Neuronal stem cell (in vitro differentiated cells): Measurements from ENCODE around the gene APBA1. TPM values are rescaled to one million over a fixed set of nuclear protein-coding genes. Genes with fewer than 3 reads are reported as not detected.

Experiments
- DNase-seq: peaks from one replicate; pipeline ENCODE4 v3.0.0-alpha.2; 2013; ENCODE audit warnings: low spot score
- H2AFZ ChIP-seq: one replicate; pipeline ENCODE4 v1.6.1; 2013; ENCODE audit warnings: mild to moderate bottlenecking, low read length, inconsistent platforms
- H2AK5ac ChIP-seq: 2 replicates; pipeline ENCODE4 v1.6.1; 2013; ENCODE audit warnings: low read depth, mild to moderate bottlenecking, inconsistent platforms, low read length, moderate library complexity, mixed read lengths
- H2BK120ac ChIP-seq: 2 replicates; pipeline ENCODE4 v1.6.1; 2013; ENCODE audit warnings: low read depth, mild to moderate bottlenecking, inconsistent platforms, low read length, moderate library complexity, mixed read lengths
- H2BK12ac ChIP-seq: one replicate; pipeline ENCODE4 v1.6.1; 2013; ENCODE audit warnings: low read length, inconsistent platforms
- H2BK15ac ChIP-seq: 2 replicates; pipeline ENCODE4 v1.6.1; 2013; ENCODE audit warnings: mild to moderate bottlenecking, low read length, inconsistent platforms, mixed read lengths
- H2BK5ac ChIP-seq: one replicate; pipeline ENCODE4 v1.6.1; 2013; ENCODE audit warnings: inconsistent platforms, mild to moderate bottlenecking, low read length, moderate library complexity
- H3K14ac ChIP-seq: one replicate; pipeline ENCODE4 v1.6.1; 2013; ENCODE audit warnings: low read length, inconsistent platforms
- H3K18ac ChIP-seq: 2 replicates; pipeline ENCODE4 v1.6.1; 2013; ENCODE audit warnings: low read length, inconsistent platforms
- H3K23ac ChIP-seq: 2 replicates; pipeline ENCODE4 v1.6.1; 2013; ENCODE audit warnings: low read depth, mild to moderate bottlenecking, mixed read lengths, low read length, inconsistent platforms; ENCODE audit not compliant: poor library complexity
- H3K27ac ChIP-seq: replicated peaks from 3 replicates; pipeline ENCODE4 v1.5.1; 2013; ENCODE audit warnings: low read length, inconsistent platforms
- H3K27me3 ChIP-seq, 3 experiments: 2 replicates each; pipeline ENCODE4 v1.6.1; 2013; ENCODE audit warnings: low read length in 3 of 3, mild to moderate bottlenecking in 2 of 3, inconsistent platforms in 1 of 3, low read depth in 1 of 3, mixed read lengths in 1 of 3, moderate library complexity in 1 of 3; ENCODE audit not compliant: control insufficient read depth in 3 of 3, insufficient read depth in 3 of 3
- H3K36me3 ChIP-seq, 2 donors: replicated peaks in 1 of 2; 2 replicates each; pipeline ENCODE4 v1.6.1; 2013; ENCODE audit warnings: low read length in 2 of 2; ENCODE audit not compliant: control insufficient read depth in 2 of 2, insufficient read depth in 2 of 2
- H3K4ac ChIP-seq: 2 replicates; pipeline ENCODE4 v1.6.1; 2013; ENCODE audit warnings: inconsistent platforms, mild to moderate bottlenecking, low read length, moderate library complexity
- H3K4me1 ChIP-seq, 2 donors: 1 replicate in 1 of 2; 2 replicates in 1 of 2; pipeline ENCODE4 v1.6.1; 2013; ENCODE audit warnings: low read length in 2 of 2, low read depth in 1 of 2; ENCODE audit not compliant: control insufficient read depth in 2 of 2, insufficient read depth in 1 of 2
- H3K4me2 ChIP-seq: one replicate; pipeline ENCODE4 v1.6.1; 2013; ENCODE audit warnings: mild to moderate bottlenecking, low read length, inconsistent platforms; ENCODE audit not compliant: insufficient read depth, poor library complexity, severe bottlenecking
- H3K4me3 ChIP-seq, 2 donors: 2 replicates each; pipeline ENCODE4 v1.5.1; 2013; ENCODE audit warnings: low read length in 2 of 2, mild to moderate bottlenecking in 2 of 2, inconsistent platforms in 1 of 2, moderate library complexity in 1 of 2
- H3K79me1 ChIP-seq: one replicate; pipeline ENCODE4 v1.6.1; 2013; ENCODE audit warnings: low read depth, mild to moderate bottlenecking, inconsistent platforms, low read length, moderate library complexity
- H3K9ac ChIP-seq: one replicate; pipeline ENCODE4 v1.6.1; 2013; ENCODE audit warnings: mild to moderate bottlenecking, low read depth, low read length, inconsistent platforms; ENCODE audit not compliant: poor library complexity
- H3K9me3 ChIP-seq, 2 donors: replicated peaks in 1 of 2; 2 replicates each; pipeline versions ENCODE3 to v1.6.1; 2013; ENCODE audit warnings: low read length in 2 of 2, mild to moderate bottlenecking in 2 of 2, inconsistent platforms in 1 of 2, low read depth in 1 of 2, mixed read lengths in 1 of 2, moderate library complexity in 1 of 2; ENCODE audit not compliant: control insufficient read depth in 2 of 2, insufficient read depth in 1 of 2
- H4K8ac ChIP-seq: one replicate; pipeline ENCODE4 v1.6.1; 2013; ENCODE audit warnings: low read depth, mild to moderate bottlenecking, inconsistent platforms, low read length, moderate library complexity
- H4K91ac ChIP-seq: one replicate; pipeline ENCODE4 v1.6.1; 2013; ENCODE audit warnings: low read length, low read depth, mild to moderate bottlenecking, inconsistent platforms; ENCODE audit not compliant: poor library complexity
- WGBS, 2 donors: extraction: QIAGEN DNeasy Blood & Tissue Kit; methylation state at CpG; one replicate each; pipeline ENCODE4 v1.1.7; 2013; ENCODE audit warnings: missing lambda C conversion rate in 2 of 2, mixed read lengths in 1 of 2; ENCODE audit not compliant: insufficient read length in 2 of 2, insufficient replicate concordance in 1 of 2; ENCODE audit errors: extremely low coverage in 2 of 2; 5-methylcytosine and 5-hydroxymethylcytosine counted together
- polyA plus RNA-seq, 2 experiments: library from polyadenylated mRNA; stranded (reverse); fragments of 200-250 nt; gene quantifications; one replicate each; pipeline ENCODE4 v1.2.3, GENCODE V29; 2013

APBA1 gene
- 6.7 TPM for polyA plus RNA-seq (2013, experiment 1 of 2)
- polyA plus RNA-seq (2013, experiment 2 of 2): 7.5 TPM

DNA sequence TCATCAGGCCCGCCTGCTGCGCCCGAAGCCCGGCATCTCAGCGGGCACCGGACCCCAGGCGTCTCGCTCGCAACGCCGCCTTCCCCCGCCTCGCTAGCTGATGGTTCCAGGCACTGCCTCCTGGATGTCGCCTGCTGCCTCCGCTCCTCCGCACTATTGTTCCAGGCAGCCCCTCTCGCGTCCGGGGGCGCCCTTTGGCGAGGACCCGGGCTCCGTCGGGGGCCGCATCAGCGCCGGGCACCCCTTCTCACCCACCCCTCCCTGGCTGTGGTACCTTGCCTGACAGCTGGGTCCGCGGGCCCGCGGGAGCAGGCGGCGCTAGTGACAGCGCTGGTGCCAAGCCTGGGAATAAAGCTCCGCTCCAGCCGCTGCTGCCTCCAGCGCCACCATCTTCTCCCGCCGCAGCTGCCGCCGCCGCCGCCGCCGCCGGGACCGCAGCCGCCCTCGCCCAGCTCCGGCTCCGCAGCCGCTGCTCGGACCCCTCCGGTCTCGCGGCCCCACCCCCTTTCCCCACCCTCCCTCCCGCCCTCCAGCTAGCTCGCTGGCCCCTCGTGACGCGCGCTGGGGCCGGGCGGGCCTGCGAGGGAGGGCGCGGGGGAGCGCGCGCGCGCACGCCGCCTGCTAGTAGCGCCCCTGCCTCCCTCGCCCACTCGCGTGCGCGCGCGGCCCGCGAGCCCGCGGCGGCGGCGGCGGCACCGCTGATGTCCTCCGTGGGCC, at the start of gene APBA1:
TSS of gene APBA1 (minus strand) at position 493 of the 717 bp plus-strand sequence.
- Histone ChIP-seq H3K23ac (peak within 1 kb of the TSS; percentile 77), H3K4ac (no peak within 1 kb of the TSS), H3K14ac (peak within 1 kb of the TSS; percentile 90), H2AK5ac (peak within 1 kb of the TSS; percentile 16), H3K36me3 (no peaks in the 10 kb centered on the region), H3K27me3 (peaks cover 0 to 35% (median 0%) of the 10 kb centered on the region in 3 experiments), H3K4me3 (peak within 1 kb of the TSS; percentile 63 to 88), H3K4me2 (peak within 1 kb of the TSS; percentile 94), H4K8ac (peak within 1 kb of the TSS; percentile 54), H2AFZ (peak within 1 kb of the TSS; percentile 100), H2BK120ac (peak within 1 kb of the TSS; percentile 89), H2BK15ac (peak within 1 kb of the TSS; percentile 95), H3K9me3 (no peaks in the 10 kb centered on the region), H3K18ac (peak within 1 kb of the TSS; percentile 99), H3K4me1 (peaks cover 4 to 19% of the 10 kb centered on the region in 2 donors), H3K79me1 (no peaks in the 10 kb centered on the region), H2BK12ac (peak within 1 kb of the TSS; percentile 77), H3K27ac (peak within 1 kb of the TSS; percentile 86), H2BK5ac (peak within 1 kb of the TSS; percentile 40), H4K91ac (peak within 1 kb of the TSS; percentile 89), H3K9ac (peak within 1 kb of the TSS; percentile 96)
- peak; percentile 61 for DNase-seq
- no CpG with 5 or more reads among the region's 92 CpGs for WGBS, 2 donors

GRCh38 chr9:69719983-69720382, 47.8 kb upstream of the APBA1 start:
- Histone ChIP-seq H3K14ac (no peak overlapping the region), H3K9me3 (peaks cover 0 to 18% of the 10 kb centered on the region in 2 donors), H4K91ac (no peak overlapping the region), H3K18ac (no peak overlapping the region), H2AK5ac (no peak overlapping the region), H2BK12ac (no peak overlapping the region), H2AFZ (no peak overlapping the region), H3K4me2 (no peak overlapping the region), H3K27me3 (no peaks in the 10 kb centered on the region), H2BK120ac (no peak overlapping the region), H3K27ac (no peak overlapping the region), H3K4me3 (no peak overlapping the region), H2BK15ac (no peak overlapping the region), H2BK5ac (no peak overlapping the region), H3K79me1 (no peaks in the 10 kb centered on the region), H3K4me1 (no peaks in the 10 kb centered on the region), H3K36me3 (peaks cover 5 to 99% of the 10 kb centered on the region in 2 donors), H3K9ac (no peak overlapping the region), H4K8ac (no peak overlapping the region), H3K23ac (no peak overlapping the region), H3K4ac (no peak overlapping the region)
- no peak for DNase-seq
- no CpG with 5 or more reads among the region's 2 CpGs for WGBS, 2 donors

DNA sequence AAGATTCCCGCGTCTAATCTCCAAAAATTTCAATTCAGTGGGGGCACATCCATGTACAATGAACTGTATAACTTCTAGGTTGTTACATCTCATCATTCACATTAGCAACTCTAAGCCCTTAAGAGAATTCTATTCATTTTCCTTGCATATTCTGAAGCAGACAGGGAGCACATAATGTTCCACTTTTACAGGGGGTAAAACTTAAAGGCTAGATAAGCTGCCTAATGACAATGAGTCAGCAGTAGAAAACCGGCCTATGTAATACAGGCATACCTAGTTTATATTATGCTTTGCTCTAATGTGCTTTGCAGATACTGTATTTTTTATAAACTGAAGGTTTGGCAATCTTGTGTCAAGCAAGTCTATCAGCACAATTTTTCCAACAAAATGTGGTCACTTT, 47.2 kb upstream of the APBA1 start:
- no peak overlapping the region for H2AFZ ChIP-seq
- H3K27me3 ChIP-seq: no peaks in the 10 kb centered on the region
- no peak overlapping the region for H2BK120ac ChIP-seq
- H3K9me3 ChIP-seq: peaks cover 0 to 18% of the 10 kb centered on the region in 2 donors
- no CpG with 5 or more reads among the region's 3 CpGs for WGBS, 2 donors
- H3K9ac ChIP-seq: no peak overlapping the region
- no peak overlapping the region for H2BK15ac ChIP-seq
- no peak overlapping the region for H2BK12ac ChIP-seq
- no peak overlapping the region for H3K14ac ChIP-seq
- no peak overlapping the region for H3K18ac ChIP-seq
- H3K4me1 ChIP-seq: no peaks in the 10 kb centered on the region
- no peak for DNase-seq
- H3K36me3 ChIP-seq: peaks cover 5 to 99% of the 10 kb centered on the region in 2 donors
- no peak overlapping the region for H3K23ac ChIP-seq
- no peak overlapping the region for H3K4ac ChIP-seq
- no peak overlapping the region for H4K8ac ChIP-seq
- H3K79me1 ChIP-seq: no peaks in the 10 kb centered on the region
- no peak overlapping the region for H2BK5ac ChIP-seq
- H3K4me3 ChIP-seq: no peak overlapping the region
- no peak overlapping the region for H2AK5ac ChIP-seq
- H4K91ac ChIP-seq: no peak overlapping the region
- no peak overlapping the region for H3K27ac ChIP-seq
- H3K4me2 ChIP-seq: no peak overlapping the region

GRCh38 chr9:69718218-69718617, 46.0 kb upstream of the APBA1 start:
- WGBS, 2 donors: no CpG with 5 or more reads among the region's 6 CpGs
- Histone ChIP-seq H2BK5ac (no peak overlapping the region), H3K79me1 (no peaks in the 10 kb centered on the region), H3K18ac (no peak overlapping the region), H3K9ac (no peak overlapping the region), H3K14ac (no peak overlapping the region), H3K36me3 (peaks cover 5 to 99% of the 10 kb centered on the region in 2 donors), H2AFZ (no peak overlapping the region), H2BK120ac (no peak overlapping the region), H4K91ac (no peak overlapping the region), H3K4me1 (no peaks in the 10 kb centered on the region), H3K4ac (no peak overlapping the region), H3K27me3 (no peaks in the 10 kb centered on the region), H2BK12ac (no peak overlapping the region), H2BK15ac (no peak overlapping the region), H3K4me3 (no peak overlapping the region), H4K8ac (no peak overlapping the region), H3K23ac (no peak overlapping the region), H3K27ac (no peak overlapping the region), H3K4me2 (no peak overlapping the region), H3K9me3 (peaks cover 0 to 18% of the 10 kb centered on the region in 2 donors), H2AK5ac (no peak overlapping the region)
- no peak for DNase-seq
